Thoracic aorta (tissue), 2 donors: ENCODE results near the gene ZNF71. TPM values are rescaled to one million over a fixed set of nuclear protein-coding genes. Genes with fewer than 3 reads are reported as not detected.

ENCODE experiments used
- ATAC-seq: fragments of 150-250 bp; one replicate; pipeline ENCODE4 v1.8.0; 2017; ENCODE audit warnings: low read depth; ENCODE audit not compliant: insufficient number of reproducible peaks, low FRiP score
- DNase-seq: peaks from one replicate; pipeline ENCODE4 v3.0.0-alpha.2; 2020; ENCODE audit warnings: low spot score
- H3K27ac ChIP-seq, 2 donors: fragments of 200-600 bp; sonication (generic); 1 replicate in 1 of 2; 2 replicates in 1 of 2; pipeline ENCODE4 v1.5.1; 2016; ENCODE audit warnings: mild to moderate bottlenecking in 2 of 2, moderate library complexity in 2 of 2
- H3K27me3 ChIP-seq: fragments of 200-600 bp; sonication (generic); replicated peaks from 2 replicates; pipeline ENCODE4 v1.6.0; 2016; ENCODE audit warnings: mild to moderate bottlenecking; ENCODE audit not compliant: insufficient read depth
- H3K36me3 ChIP-seq: fragments of 200-600 bp; sonication (generic); one replicate; pipeline ENCODE4 v1.5.1; 2016
- H3K4me1 ChIP-seq, 2 donors: fragments of 200-600 bp; sonication (generic); 1 replicate in 1 of 2; 2 replicates in 1 of 2; pipeline versions ENCODE4 v1.5.1 to v1.6.0; 2016; ENCODE audit warnings: low read depth in 2 of 2, mild to moderate bottlenecking in 1 of 2; ENCODE audit not compliant: control insufficient read depth in 1 of 2
- H3K4me3 ChIP-seq: fragments of 200-600 bp; sonication (generic); 2 replicates; pipeline ENCODE4 v1.5.1; 2016; ENCODE audit warnings: mild to moderate bottlenecking
- H3K9me3 ChIP-seq: fragments of 200-600 bp; sonication (generic); 2 replicates; pipeline ENCODE4 v1.5.1; 2016
- total RNA-seq, 2 donors: library from RNA; depleted of rRNA; stranded (reverse); fragments of >200 nt; gene quantifications; one replicate each; pipeline versions ENCODE4 v1.1.0 to v1.2.3, GENCODE V29; 2016
- TF ChIP-seq, protein P1 (sequence below): fragments of 200-600 bp; sonication (generic); IDR thresholded peaks from one replicate; pipeline ENCODE4 v1.5.1; 2019; ENCODE audit warnings: antibody characterized with exemption

The ZNF71 gene
- total RNA-seq, 2 donors from 2014 or later: 11.6 to 16.2 TPM

- DNase-seq: no peak
- no peak for ATAC-seq
- no peak overlapping the region for H3K4me3 ChIP-seq
- no peak overlapping the region for H3K27ac ChIP-seq
- TF ChIP-seq, protein P1, sequence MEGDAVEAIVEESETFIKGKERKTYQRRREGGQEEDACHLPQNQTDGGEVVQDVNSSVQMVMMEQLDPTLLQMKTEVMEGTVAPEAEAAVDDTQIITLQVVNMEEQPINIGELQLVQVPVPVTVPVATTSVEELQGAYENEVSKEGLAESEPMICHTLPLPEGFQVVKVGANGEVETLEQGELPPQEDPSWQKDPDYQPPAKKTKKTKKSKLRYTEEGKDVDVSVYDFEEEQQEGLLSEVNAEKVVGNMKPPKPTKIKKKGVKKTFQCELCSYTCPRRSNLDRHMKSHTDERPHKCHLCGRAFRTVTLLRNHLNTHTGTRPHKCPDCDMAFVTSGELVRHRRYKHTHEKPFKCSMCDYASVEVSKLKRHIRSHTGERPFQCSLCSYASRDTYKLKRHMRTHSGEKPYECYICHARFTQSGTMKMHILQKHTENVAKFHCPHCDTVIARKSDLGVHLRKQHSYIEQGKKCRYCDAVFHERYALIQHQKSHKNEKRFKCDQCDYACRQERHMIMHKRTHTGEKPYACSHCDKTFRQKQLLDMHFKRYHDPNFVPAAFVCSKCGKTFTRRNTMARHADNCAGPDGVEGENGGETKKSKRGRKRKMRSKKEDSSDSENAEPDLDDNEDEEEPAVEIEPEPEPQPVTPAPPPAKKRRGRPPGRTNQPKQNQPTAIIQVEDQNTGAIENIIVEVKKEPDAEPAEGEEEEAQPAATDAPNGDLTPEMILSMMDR: no peak
- H3K9me3 ChIP-seq: peaks cover 87% of the 10 kb centered on the region
- H3K4me1 ChIP-seq: no peaks in the 10 kb centered on the region
- H3K36me3 ChIP-seq: peaks cover 58% of the 10 kb centered on the region
- H3K27me3 ChIP-seq: no peaks in the 10 kb centered on the region
Observed at GRCh38 chr19:56619121-56619520, 24.0 kb downstream of the ZNF71 start.

GRCh38 chr19:56622374-56622773, 27.3 kb downstream of the ZNF71 start:
- DNase-seq: no peak
- H3K9me3 ChIP-seq: peaks cover 94% of the 10 kb centered on the region
- H3K36me3 ChIP-seq: peaks cover 65% of the 10 kb centered on the region

DNA sequence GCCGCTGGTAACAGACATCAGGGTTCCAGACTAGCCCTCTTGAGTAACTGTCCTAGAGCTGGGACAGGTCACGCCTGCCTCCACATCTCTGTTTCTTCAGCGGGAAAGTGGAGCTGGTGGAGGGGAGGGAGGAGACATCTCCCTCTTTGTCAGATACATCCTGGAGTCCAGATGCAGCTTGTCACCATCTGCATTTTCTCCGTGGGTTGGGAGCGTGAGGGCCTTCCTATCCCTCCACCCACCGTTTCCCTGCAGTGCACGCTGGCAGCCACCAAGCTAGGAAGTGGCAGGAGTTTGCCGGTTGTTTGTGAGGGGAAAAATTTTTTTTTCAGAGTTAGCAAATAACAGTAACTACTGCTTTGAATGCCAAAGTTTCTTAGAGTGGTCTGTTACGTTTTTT, 27.9 kb downstream of the ZNF71 start:
- DNase-seq (no peak), ATAC-seq (no peak)
- H3K9me3 ChIP-seq: peaks cover 94% of the 10 kb centered on the region
- H3K4me1 ChIP-seq: no peaks in the 10 kb centered on the region
- H3K4me3 ChIP-seq: no peak overlapping the region
- no peak overlapping the region for H3K27ac ChIP-seq
- H3K27me3 ChIP-seq: no peaks in the 10 kb centered on the region
- TF ChIP-seq, protein P1: no peak
- peaks cover 60% of the 10 kb centered on the region for H3K36me3 ChIP-seq

More at GRCh38 chr19:56622374-56622773, 27.3 kb downstream of the ZNF71 start:
- no peak for ATAC-seq
- Histone ChIP-seq H3K27ac (no peak overlapping the region), H3K4me1 (no peaks in the 10 kb centered on the region), H3K4me3 (no peak overlapping the region), H3K27me3 (no peaks in the 10 kb centered on the region)
- TF ChIP-seq, protein P1: no peak

DNA sequence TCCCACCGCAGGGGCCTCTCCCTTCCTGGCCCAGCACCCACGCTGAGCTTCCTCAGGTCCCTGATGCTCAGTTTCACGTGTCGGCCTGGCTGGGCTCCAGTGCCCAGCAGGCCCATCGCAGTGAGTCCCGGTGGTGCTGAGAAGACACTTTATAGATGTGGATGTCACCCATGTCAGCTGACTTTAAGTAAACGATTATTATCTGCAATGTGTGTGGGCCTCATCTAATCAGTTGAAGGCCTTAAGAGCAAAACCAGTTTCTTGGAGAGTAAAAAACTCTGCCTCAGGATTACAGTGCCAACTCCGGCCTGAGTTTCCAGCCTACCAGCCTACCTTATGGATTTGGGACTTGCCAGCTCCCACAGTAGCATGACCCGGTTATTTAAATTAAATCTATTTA, 30.6 kb downstream of the ZNF71 start:
- Histone ChIP-seq H3K36me3 (peaks cover 45% of the 10 kb centered on the region), H3K27ac (no peak overlapping the region), H3K4me1 (no peaks in the 10 kb centered on the region), H3K9me3 (peaks cover 88% of the 10 kb centered on the region), H3K4me3 (no peak overlapping the region), H3K27me3 (no peaks in the 10 kb centered on the region)
- TF ChIP-seq, protein P1: no peak
- DNase-seq: no peak
- no peak for ATAC-seq

DNA sequence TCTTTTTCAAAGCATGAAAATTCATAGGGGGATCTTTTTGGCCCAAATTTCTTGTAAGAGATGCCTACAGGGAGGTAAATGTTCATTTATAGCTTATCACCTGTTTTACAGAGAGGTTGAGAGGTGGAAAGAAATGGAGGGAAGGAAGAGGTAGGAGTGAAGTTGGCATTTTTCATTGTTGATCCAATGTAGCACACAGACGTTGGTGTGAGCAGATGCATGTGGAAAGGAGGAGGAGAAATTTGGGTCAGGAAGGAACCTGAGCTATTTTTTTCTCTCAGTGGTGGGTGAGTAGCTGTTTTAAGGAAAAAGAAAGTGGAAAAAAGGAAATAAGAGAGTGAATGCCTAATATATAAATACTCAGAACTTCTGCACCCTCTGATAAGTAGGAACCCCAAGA, 37.9 kb downstream of the ZNF71 start:
- TF ChIP-seq, protein P1: no peak

More for the DNA sequence above, 37.9 kb downstream of the ZNF71 start:
- no peaks in the 10 kb centered on the region for H3K4me1 ChIP-seq
- no peak overlapping the region for H3K27ac ChIP-seq
- ATAC-seq: no peak
- H3K9me3 ChIP-seq: peaks cover 62% of the 10 kb centered on the region
- H3K36me3 ChIP-seq: no peaks in the 10 kb centered on the region
- no peak for DNase-seq
- no peaks in the 10 kb centered on the region for H3K27me3 ChIP-seq
- H3K4me3 ChIP-seq: no peak overlapping the region
